ENCODE measurements around the gene IQCH. TPM values are rescaled to one million over a fixed set of nuclear protein-coding genes. Genes with fewer than 3 reads are reported as not detected.

Gene IQCH
- total RNA-seq, 1 experiment from 2014 or later: 2.1 TPM

GRCh38 chr15:67504056-67504455 is 249.5 kb downstream of the IQCH start:
- DNase-seq: no peak
- no TSS peak for BruUV-seq (replicated peaks)
- CTCF ChIA-PET: interaction anchor here (0.6 kb wide), 1 partner anchor 488 kb away, joined by 5 read pairs; no protein-coding TSS in a partner anchor

GRCh38 chr15:67504796-67505195 is 250.2 kb downstream of the IQCH start:
- no peak for TF ChIP-seq EZH2 (IDR thresholded peaks at IDR 0.05; ENCODE audit: low read length, unreplicated experiment)
- TF ChIP-seq CTCF (conservative IDR thresholded peaks at IDR 0.05; ENCODE audit: low read depth, low read length): no peak
- TF ChIP-seq EZH2phosphoT487 (IDR thresholded peaks at IDR 0.05; ENCODE audit: borderline replicate concordance, low read length): no peak
- Histone ChIP-seq H3K4me1 (ENCODE audit: insufficient read depth, low read length) (no peaks in the 10 kb centered on the region), H3K27me3 (ENCODE audit: low read length) (no peaks in the 10 kb centered on the region), H3K9me2 (replicated peaks; ENCODE audit: low read length) (no peaks in the 10 kb centered on the region), H3K79me2 (ENCODE audit: low read length) (no peaks in the 10 kb centered on the region), H3K4me3 (ENCODE audit: low read length) (no peak overlapping the region), H3K27ac (ENCODE audit: low read length) (no peak overlapping the region), H3F3A (ENCODE audit: low read length, unreplicated experiment) (no peaks in the 10 kb centered on the region), H3K4me2 (ENCODE audit: low read length) (no peak overlapping the region), H2AFZ (ENCODE audit: low read length) (no peak overlapping the region), H3K9me3 (ENCODE audit: low read length) (no peaks in the 10 kb centered on the region), H4K20me1 (ENCODE audit: low read length) (no peaks in the 10 kb centered on the region), H3K9ac (ENCODE audit: low read length) (no peak overlapping the region), H3K36me3 (ENCODE audit: low read depth, low read length) (no peaks in the 10 kb centered on the region)
- BruUV-seq (replicated peaks): no TSS peak
- DNase-seq: peak; percentile 3
- no peak for ATAC-seq
- ChIA-PET POLR2A (ENCODE audit: unreplicated experiment) (no interaction called here), CTCF (interaction anchor here (0.6 to 1.0 kb wide), 2 partner anchors 327 to 488 kb away, joined by 3 to 5 read pairs; no protein-coding TSS in a partner anchor)
- intact Hi-C loops (cut with micrococcal nuclease): no loop called here

More at GRCh38 chr15:67504056-67504455, 249.5 kb downstream of the IQCH start:
- Histone ChIP-seq H4K20me1 (ENCODE audit: low read length) (no peaks in the 10 kb centered on the region), H3K36me3 (ENCODE audit: low read depth, low read length) (no peaks in the 10 kb centered on the region), H3K4me2 (ENCODE audit: low read length) (no peak overlapping the region), H2AFZ (ENCODE audit: low read length) (no peak overlapping the region), H3K27me3 (ENCODE audit: low read length) (no peaks in the 10 kb centered on the region), H3K27ac (ENCODE audit: low read length) (no peak overlapping the region), H3K9me3 (ENCODE audit: low read length) (no peaks in the 10 kb centered on the region), H3K9me2 (replicated peaks; ENCODE audit: low read length) (no peaks in the 10 kb centered on the region), H3K4me3 (ENCODE audit: low read length) (no peak overlapping the region), H3K9ac (ENCODE audit: low read length) (no peak overlapping the region), H3K4me1 (ENCODE audit: insufficient read depth, low read length) (no peaks in the 10 kb centered on the region), H3K79me2 (ENCODE audit: low read length) (no peaks in the 10 kb centered on the region), H3F3A (ENCODE audit: low read length, unreplicated experiment) (no peaks in the 10 kb centered on the region)
- ATAC-seq: no peak
- POLR2A ChIA-PET (ENCODE audit: unreplicated experiment): no interaction called here
- TF ChIP-seq EZH2 (IDR thresholded peaks at IDR 0.05; ENCODE audit: low read length, unreplicated experiment) (no peak), EZH2phosphoT487 (IDR thresholded peaks at IDR 0.05; ENCODE audit: borderline replicate concordance, low read length) (no peak), CTCF (conservative IDR thresholded peaks at IDR 0.05; ENCODE audit: low read depth, low read length) (no peak)
- intact Hi-C loops (cut with micrococcal nuclease): no loop called here

- Histone ChIP-seq H3K27me3 (ENCODE audit: low read length) (no peaks in the 10 kb centered on the region), H3K27ac (ENCODE audit: low read length) (no peak overlapping the region), H3K36me3 (ENCODE audit: low read depth, low read length) (no peaks in the 10 kb centered on the region), H4K20me1 (ENCODE audit: low read length) (no peaks in the 10 kb centered on the region), H3K4me3 (ENCODE audit: low read length) (no peak overlapping the region), H3K4me1 (ENCODE audit: insufficient read depth, low read length) (no peaks in the 10 kb centered on the region), H3K79me2 (ENCODE audit: low read length) (no peaks in the 10 kb centered on the region), H3K4me2 (ENCODE audit: low read length) (no peak overlapping the region), H3K9ac (ENCODE audit: low read length) (no peak overlapping the region), H3K9me2 (replicated peaks; ENCODE audit: low read length) (no peaks in the 10 kb centered on the region), H3F3A (ENCODE audit: low read length, unreplicated experiment) (no peaks in the 10 kb centered on the region), H2AFZ (ENCODE audit: low read length) (no peak overlapping the region), H3K9me3 (ENCODE audit: low read length) (no peaks in the 10 kb centered on the region)
- CTCF ChIA-PET: no interaction called here
- ATAC-seq: no peak
- TF ChIP-seq EZH2phosphoT487 (IDR thresholded peaks at IDR 0.05; ENCODE audit: borderline replicate concordance, low read length) (no peak), CTCF (conservative IDR thresholded peaks at IDR 0.05; ENCODE audit: low read depth, low read length) (no peak), EZH2 (IDR thresholded peaks at IDR 0.05; ENCODE audit: low read length, unreplicated experiment) (no peak)
- POLR2A ChIA-PET (ENCODE audit: unreplicated experiment): no interaction called here
- DNase-seq: no peak
- BruUV-seq (replicated peaks): no TSS peak
- intact Hi-C loops (cut with micrococcal nuclease): no loop called here
Observed at GRCh38 chr15:67505675-67506572, 251.3 kb downstream of the IQCH start.

Data from PC-3 (cell line).